ENCODE data around the gene KIR3DL3. TPM values are rescaled to one million over a fixed set of nuclear protein-coding genes. Genes with fewer than 3 reads are reported as not detected.
"Not testable (repeated sequence)": the region's sequence is repeated elsewhere in the genome, so short reads cannot be mapped to it uniquely, and the experiment has no call there.

Gene KIR3DL3
- total RNA-seq, 2 experiments from 2014 or later, result not detected

DNA sequence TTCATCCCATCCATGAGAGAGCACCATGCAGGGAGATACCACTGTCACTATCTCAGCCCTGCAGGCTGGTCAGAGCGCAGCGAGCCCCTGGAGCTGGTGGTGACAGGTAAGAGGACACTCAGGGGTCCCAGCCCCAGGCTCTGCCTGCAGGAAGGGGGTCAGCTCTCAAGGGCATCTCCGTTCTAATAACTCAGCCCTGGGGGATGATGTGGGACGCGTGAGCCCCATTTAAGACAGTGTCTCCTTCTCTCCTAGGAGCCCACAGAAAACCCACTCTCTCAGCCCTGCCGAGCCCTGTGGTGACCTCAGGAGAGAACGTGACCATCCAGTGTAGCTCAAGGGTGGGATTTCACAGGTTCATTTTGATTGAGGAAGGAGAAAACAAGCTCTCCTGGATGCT is 15.5 kb upstream of the KIR3DL3 start:
- intact Hi-C loops (cut with DNase I, micrococcal nuclease), result no loop called here
- no peak for DNase-seq
- Histone ChIP-seq H3K4me1 (ENCODE audit: insufficient read depth, low read length) (peaks cover 10% of the 10 kb centered on the region), H3K9me3 (ENCODE audit: control insufficient read depth in 1 of 2, insufficient read depth in 1 of 2, low read length in 2 of 2) (peaks cover 0 to 9% of the 10 kb centered on the region in 2 experiments), H3K4me3 (ENCODE audit: low read length) (no peak overlapping the region), H3K27ac (ENCODE audit: low read depth in 1 of 2, low read length in 2 of 2) (no peak overlapping the region), H3K27me3 (ENCODE audit: control insufficient read depth in 1 of 2, insufficient read depth in 2 of 2, low read length in 2 of 2) (peaks cover 2 to 5% of the 10 kb centered on the region in 2 experiments), H3K36me3 (ENCODE audit: insufficient read depth, low read length) (no peaks in the 10 kb centered on the region)
- Mint-ChIP-seq H3K4me3 (no peak overlapping the region), H3K36me3 (ENCODE audit: low read depth) (no peaks in the 10 kb centered on the region), H3K4me1 (ENCODE audit: low read depth) (no peaks in the 10 kb centered on the region), H3K27ac (no peak overlapping the region), H3K9me3 (no peaks in the 10 kb centered on the region), H3K27me3 (peaks cover 22% of the 10 kb centered on the region)
- ChIA-PET POLR2A (no interaction called here), CTCF (no interaction called here)
- TF ChIP-seq CTCF (IDR thresholded peaks at IDR 0.05), result no peak
- no peak for ATAC-seq (ENCODE audit: poor library complexity)

DNA sequence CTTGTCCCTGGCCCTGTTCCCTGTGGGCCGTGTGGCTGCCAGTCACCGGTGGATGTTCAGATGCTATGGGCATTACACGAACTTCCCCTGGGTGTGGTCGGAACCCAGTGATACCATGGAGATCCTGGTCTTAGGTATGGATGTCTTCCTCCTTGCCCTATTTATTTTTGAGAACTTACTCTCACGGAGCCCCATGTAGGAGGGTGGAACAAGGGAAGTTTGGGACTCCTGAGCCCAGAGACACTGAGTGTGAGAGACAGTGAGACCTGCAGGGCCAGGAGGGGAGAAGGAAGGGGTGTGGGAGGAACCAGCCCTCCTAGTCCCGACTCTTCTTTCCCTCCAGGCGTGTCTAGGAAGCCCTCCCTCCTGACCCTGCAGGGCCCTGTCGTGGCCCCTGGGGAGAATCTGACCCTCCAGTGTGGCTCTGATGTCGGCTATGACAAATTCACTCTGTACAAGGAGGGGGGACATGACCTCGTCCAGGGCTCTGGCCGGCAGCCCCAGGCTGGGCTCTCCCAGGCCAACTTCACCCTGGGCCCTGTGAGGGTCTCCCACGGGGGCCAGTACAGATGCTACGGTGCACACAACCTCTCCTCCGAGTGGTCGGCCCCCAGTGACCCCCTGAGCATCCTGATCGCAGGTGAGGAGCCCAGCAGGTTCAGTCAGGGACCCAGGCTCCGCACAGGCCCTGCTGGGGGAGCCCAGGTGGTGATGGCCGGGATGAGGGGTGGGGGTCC is 14.9 kb upstream of the KIR3DL3 start:
- Mint-ChIP-seq H3K36me3 (ENCODE audit: low read depth) (no peaks in the 10 kb centered on the region), H3K27me3 (peaks cover 22% of the 10 kb centered on the region), H3K9me3 (no peaks in the 10 kb centered on the region), H3K4me1 (ENCODE audit: low read depth) (no peaks in the 10 kb centered on the region), H3K27ac (no peak overlapping the region), H3K4me3 (no peak overlapping the region)
- no peak overlapping the region for H3K4me3 ChIP-seq (ENCODE audit: low read length)
- H3K36me3 ChIP-seq (ENCODE audit: insufficient read depth, low read length), result no peaks in the 10 kb centered on the region
- CTCF ChIA-PET, result no interaction called here
- peaks cover 0 to 10% of the 10 kb centered on the region in 2 experiments for H3K9me3 ChIP-seq (ENCODE audit: control insufficient read depth in 1 of 2, insufficient read depth in 1 of 2, low read length in 2 of 2)
- intact Hi-C loops (cut with DNase I, micrococcal nuclease), result no loop called here
- no peak for TF ChIP-seq CTCF (IDR thresholded peaks at IDR 0.05)
- H3K27ac ChIP-seq (ENCODE audit: low read depth in 1 of 2, low read length in 2 of 2), result no peak overlapping the region
- DNase-seq, result no peak
- peaks cover 10% of the 10 kb centered on the region for H3K4me1 ChIP-seq (ENCODE audit: insufficient read depth, low read length)
- POLR2A ChIA-PET, result no interaction called here
- peaks cover 2 to 5% of the 10 kb centered on the region in 2 experiments for H3K27me3 ChIP-seq (ENCODE audit: control insufficient read depth in 1 of 2, insufficient read depth in 2 of 2, low read length in 2 of 2)
- ATAC-seq (ENCODE audit: poor library complexity), result no peak

DNA sequence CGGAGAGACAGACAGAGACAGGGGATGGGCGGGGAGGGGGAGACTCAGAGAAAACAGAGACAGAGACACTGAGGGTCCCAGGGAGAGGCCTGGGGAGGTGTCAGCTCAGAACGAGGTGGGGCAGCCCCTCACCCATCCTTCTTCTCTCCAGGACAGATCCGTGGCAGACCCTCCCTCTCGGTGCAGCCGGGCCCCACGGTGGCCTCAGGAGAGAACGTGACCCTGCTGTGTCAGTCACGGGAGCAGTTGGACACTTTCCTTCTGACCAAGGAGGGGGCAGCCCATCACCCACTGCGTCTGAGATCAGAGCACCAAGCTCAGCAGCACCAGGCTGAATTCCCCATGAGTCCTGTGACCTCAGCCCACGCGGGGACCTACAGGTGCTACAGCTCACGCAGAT is 14.3 kb upstream of the KIR3DL3 start:
- H3K4me1 Mint-ChIP-seq (ENCODE audit: low read depth); H3K9me3 Mint-ChIP-seq; H3K4me3 ChIP-seq (ENCODE audit: low read length); ATAC-seq (ENCODE audit: poor library complexity); intact Hi-C loops (cut with DNase I, micrococcal nuclease); H3K36me3 Mint-ChIP-seq (ENCODE audit: low read depth); POLR2A ChIA-PET; DNase-seq; H3K4me3 Mint-ChIP-seq; CTCF ChIA-PET; H3K27me3 ChIP-seq (ENCODE audit: control insufficient read depth in 1 of 2, insufficient read depth in 2 of 2, low read length in 2 of 2); H3K27ac ChIP-seq (ENCODE audit: low read depth in 1 of 2, low read length in 2 of 2); H3K36me3 ChIP-seq (ENCODE audit: insufficient read depth, low read length); H3K27ac Mint-ChIP-seq; H3K4me1 ChIP-seq (ENCODE audit: insufficient read depth, low read length): not testable (repeated sequence)
- peaks cover 22% of the 10 kb centered on the region for H3K27me3 Mint-ChIP-seq
- H3K9me3 ChIP-seq (ENCODE audit: control insufficient read depth in 1 of 2, insufficient read depth in 1 of 2, low read length in 2 of 2), result peaks cover 0 to 11% of the 10 kb centered on the region in 2 experiments

GRCh38 chr19:54724644-54725043 is 402 bp downstream of the KIR3DL3 start:
- H3K4me1 Mint-ChIP-seq (ENCODE audit: low read depth), result no peaks in the 10 kb centered on the region
- peaks cover 6% of the 10 kb centered on the region for H3K27me3 Mint-ChIP-seq
- intact Hi-C loops (cut with DNase I, micrococcal nuclease), result no loop called here
- no peaks in the 10 kb centered on the region for H3K27me3 ChIP-seq (ENCODE audit: control insufficient read depth in 1 of 2, insufficient read depth in 2 of 2, low read length in 2 of 2)
- no peak for TF ChIP-seq CTCF (IDR thresholded peaks at IDR 0.05)
- H3K36me3 Mint-ChIP-seq (ENCODE audit: low read depth), result peaks cover 5% of the 10 kb centered on the region
- H3K27ac ChIP-seq (ENCODE audit: low read depth in 1 of 2, low read length in 2 of 2), result no peak overlapping the region
- H3K36me3 ChIP-seq (ENCODE audit: insufficient read depth, low read length), result no peaks in the 10 kb centered on the region
- DNase-seq (no peak), ATAC-seq (ENCODE audit: poor library complexity) (no peak)
- H3K9me3 Mint-ChIP-seq, result peaks cover 12% of the 10 kb centered on the region
- ChIA-PET POLR2A (no interaction called here), CTCF (no interaction called here)
- H3K4me3 Mint-ChIP-seq, result no peak overlapping the region
- no peak overlapping the region for H3K27ac Mint-ChIP-seq
- no peaks in the 10 kb centered on the region for H3K4me1 ChIP-seq (ENCODE audit: insufficient read depth, low read length)
- H3K4me3 ChIP-seq (ENCODE audit: low read length), result no peak overlapping the region
- peaks cover 13 to 16% of the 10 kb centered on the region in 2 experiments for H3K9me3 ChIP-seq (ENCODE audit: control insufficient read depth in 1 of 2, insufficient read depth in 1 of 2, low read length in 2 of 2)
